SKM-1 (cell line): ENCODE data around the gene CHMP3.
"Not testable (repeated sequence)": the region's sequence is repeated elsewhere in the genome, so short reads cannot be mapped to it uniquely, and the experiment has no call there.

ENCODE experiments used
- DNase-seq: peaks from one replicate; lab custom pipeline; 2025; ENCODE audit not compliant: unreplicated experiment; lab: John Stamatoyannopoulos, UW

Gene CHMP3

DNA sequence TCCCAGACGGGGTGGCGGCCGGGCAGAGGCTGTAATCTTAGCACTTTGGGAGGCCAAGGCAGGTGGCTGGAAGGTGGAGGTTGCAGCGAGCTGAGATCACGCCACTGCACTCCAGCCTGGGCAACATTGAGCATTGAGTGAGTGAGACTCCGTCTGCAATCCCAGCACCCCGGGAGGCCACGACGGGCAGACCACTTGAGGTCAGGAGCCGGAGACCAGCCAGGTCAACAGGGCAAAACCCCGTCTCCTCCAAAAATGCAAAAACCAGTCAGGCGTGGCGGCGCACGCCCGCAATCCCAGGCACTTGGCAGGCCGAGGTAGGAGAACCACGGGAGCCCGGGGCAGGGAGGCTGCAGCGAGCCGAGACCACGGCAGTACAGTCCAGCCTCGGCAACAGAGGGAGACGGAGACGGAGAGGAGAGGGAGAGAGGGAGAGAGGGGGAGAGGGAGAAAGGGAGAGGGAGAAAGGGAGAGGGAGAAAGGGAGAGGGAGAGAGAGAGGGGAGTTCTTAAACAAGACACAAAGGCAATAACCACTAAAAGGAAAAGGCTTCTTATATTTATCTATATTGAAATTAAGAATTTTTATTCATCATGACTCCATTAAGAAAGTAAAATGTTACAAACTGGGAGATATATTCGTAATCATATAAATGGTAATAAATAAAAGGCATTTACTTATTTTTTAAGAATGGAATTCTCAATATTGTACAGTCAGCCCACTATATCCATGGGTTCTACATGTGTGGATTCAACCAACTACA, 13.1 kb downstream of the CHMP3 start:
- DNase-seq = not testable (repeated sequence)

DNA sequence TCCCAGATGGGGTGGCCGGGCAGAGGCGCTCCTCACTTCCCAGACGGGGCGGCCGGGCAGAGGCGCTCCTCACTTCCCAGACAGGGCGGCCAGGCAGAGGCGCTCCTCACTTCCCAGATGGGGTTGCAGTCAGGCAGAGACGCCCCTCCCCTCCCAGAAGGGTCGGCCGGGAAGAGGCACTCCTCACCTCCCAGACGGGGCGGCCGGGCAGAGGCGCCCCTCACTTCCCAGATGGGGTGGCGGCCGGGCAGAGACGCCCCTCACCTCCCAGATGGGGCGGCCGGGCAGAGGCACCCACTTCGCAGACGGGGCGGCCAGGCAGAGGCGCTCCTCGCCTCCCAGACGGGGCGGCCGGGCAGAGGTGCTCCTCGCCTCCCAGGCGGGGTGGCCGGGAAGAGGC, 13.8 kb downstream of the CHMP3 start:
- DNase-seq = not testable (repeated sequence)

DNA sequence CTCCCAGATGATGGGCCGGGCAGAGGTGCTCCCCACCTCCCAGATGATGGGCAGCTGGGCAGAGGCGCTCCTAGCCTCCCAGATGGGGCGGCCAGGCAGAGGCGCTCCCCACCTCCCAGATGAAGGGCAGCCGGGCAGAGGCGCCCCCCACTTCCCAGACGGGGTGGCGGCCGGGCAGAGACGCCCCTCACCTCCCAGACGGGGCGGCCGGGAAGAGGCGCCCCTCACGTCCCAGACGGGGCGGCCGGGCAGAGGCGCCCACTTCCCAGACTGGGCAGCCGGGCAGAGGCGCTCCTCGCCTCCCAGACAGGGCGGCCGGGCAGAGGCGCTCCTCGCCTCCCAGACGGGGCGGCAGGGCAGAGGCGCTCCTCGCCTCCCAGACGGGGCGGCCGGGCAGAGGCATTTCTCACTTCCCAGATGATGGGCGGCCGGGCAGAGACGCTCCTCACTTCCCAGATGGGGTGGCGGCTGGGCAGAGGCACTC, 14.3 kb downstream of the CHMP3 start:
- not testable (repeated sequence) for DNase-seq

DNA sequence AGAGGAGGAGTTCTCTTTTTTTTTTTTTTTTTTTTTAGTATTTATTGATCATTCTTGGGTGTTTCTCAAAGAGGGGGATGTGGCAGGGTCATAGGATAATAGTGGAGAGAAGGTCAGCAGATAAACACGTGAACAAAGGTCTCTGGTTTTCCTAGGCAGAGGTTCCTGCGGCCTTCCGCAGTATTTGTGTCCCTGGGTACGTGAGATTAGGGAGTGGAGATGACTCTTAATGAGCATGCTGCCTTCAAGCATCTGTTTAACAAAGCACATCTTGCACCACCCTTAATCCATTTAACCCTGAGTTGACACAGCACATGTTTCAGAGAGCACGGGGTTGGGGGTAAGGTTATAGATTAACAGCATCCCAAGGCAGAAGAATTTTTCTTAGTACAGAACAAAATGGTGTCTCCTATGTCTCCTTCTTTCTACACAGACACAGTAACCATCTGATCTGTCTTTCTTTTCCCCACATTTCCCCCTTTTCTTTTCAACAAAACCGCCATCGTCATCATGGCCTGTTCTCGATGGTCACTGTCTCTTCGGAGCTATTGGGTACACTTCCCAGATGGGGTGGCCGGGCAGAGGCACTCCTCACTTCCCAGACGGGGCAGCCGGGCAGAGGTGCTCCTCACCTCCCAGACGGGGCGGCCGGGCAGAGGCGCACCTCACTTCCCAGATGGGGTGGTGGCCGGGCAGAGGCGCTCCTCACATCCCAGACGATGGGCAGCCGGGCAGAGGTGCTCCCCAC, 14.9 kb downstream of the CHMP3 start:
- DNase-seq = not testable (repeated sequence)

DNA sequence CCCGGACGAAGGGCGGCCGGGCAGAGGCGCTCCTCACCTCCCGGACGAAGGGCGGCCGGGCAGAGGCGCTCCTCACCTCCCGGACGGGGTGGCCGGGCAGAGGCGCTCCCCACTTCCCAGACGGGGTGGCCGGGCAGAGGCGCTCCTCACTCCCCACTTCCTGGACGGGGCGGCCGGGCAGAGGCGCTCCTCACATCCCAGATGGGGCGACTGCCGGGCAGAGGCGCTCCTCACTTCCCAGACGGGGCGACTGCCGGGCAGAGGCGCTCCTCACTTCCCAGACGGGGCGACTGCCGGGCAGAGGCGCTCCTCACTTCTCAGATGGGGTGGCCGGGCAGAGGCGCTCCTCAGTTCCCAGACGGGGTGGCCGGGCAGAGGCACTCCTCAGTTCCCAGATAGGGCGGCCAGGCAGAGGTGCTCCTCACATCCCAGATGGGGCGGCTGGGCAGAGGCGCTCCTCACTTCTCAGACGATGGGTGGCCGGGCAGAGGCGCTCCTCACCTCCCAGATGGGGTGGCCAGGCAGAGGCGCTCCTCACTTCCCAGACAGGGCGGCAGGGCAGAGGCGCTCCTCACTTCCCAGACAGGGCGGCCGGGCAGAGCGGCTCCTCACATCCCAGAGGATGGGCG, 17.8 kb downstream of the CHMP3 start:
- not testable (repeated sequence) for DNase-seq

DNA sequence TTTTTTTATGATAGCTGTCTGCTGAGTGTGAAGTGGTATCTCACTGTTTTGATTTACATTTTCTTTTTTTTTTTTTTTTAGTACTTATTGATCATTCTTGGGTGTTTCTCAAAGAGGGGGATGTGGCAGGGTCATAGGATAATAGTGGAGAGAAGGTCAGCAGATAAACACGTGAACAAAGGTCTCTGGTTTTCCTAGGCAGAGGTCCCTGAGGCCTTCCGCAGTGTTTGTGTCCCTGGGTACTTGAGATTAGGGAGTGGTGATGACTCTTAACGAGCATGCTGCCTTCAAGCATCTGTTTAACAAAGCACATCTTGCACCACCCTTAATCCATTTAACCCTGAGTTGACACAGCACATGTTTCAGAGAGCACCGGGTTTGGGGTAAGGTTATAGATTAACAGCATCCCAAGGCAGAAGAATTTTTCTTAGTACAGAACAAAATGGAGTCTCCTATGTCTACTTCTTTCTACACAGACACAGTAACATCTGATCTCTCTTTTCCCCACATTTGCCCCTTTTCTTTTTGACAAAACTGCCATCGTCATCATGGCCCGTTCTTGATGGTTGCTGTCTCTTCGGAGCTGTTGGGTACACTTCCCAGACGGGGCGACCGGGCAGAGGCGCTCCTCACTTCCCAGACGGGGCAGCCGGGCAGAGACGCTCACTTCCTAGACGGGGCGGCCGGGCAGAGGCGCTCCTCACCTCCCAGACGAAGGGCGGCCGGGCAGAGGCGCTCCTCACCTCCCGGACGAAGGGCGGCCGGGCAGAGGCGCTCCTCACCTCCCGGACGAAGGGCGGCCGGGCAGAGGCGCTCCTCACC, 18.8 kb downstream of the CHMP3 start:
- DNase-seq = not testable (repeated sequence)

DNA sequence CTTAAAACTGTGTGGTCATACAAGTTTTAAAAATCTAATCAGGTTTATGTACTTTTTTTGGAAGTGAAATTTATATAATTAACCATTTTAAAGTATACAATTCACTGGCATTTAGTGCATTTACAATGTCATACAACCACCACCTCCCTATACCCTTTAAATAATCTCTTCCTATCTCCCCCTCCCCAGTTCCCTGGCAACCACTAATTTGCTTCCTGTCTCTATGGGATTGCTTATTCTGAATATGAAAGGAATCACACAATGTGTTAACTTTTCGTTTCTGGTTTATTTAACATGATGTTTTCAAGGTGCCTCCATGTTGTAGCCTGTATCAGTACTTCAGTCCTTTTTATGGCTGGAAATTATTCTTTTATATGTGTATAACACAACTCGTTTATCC, 19.4 kb downstream of the CHMP3 start:
- DNase-seq = no peak

DNA sequence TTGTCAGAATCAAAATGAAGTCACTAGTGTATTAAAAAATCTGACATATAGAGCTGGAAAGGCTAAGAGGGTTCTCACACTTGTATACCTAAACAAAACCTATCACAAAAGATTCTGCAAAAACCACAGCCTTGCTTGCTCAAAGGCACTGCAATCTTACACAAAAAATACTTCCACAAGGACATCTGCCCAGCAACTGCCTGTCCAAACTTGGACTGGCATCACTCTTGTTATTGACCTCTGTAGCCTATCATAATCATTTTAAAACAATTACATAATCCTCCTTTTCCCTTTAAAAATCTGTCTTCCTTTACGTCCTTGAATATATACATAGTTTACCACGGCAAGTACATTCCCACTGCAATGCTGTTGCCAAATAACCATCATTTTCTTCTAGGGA, 19.9 kb downstream of the CHMP3 start:
- no peak for DNase-seq

DNA sequence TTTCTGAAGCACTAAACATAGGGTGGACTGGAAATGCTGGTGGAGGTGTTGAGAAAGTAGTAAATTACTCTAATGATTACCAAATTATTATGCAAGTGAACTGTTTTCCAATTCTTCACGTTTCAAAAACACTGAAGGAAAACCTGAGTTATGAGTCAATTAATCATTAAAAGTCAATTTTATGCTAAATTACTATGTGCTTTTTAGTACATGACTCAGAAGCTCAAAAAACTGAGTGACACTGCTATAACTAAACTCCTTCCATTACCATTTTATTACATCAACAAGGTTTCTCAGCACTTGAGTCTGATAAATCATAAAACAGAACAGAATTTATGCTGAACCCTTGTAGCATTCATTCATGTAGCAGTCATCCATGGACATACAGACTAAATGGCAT, 20.4 kb downstream of the CHMP3 start:
- DNase-seq = no peak

DNA sequence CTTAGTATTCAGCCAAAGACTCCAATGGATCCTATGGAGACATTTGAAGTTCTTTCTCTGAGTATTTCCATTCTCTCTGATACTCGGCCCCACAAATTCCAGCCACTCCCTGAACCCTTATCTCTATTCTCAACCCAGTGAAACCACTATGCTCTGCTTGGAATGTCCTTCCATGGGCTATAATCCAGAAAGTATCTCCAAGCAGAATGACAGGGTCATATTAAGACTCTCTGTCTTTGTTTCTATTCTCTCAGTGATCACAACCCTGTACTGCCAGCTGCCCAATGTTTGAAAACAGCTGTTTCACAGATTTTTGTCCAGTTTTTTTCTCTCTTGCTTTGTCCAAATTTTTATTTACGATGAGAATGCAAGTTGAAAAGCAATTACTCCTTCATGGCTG, 21.9 kb downstream of the CHMP3 start:
- no peak for DNase-seq

DNA sequence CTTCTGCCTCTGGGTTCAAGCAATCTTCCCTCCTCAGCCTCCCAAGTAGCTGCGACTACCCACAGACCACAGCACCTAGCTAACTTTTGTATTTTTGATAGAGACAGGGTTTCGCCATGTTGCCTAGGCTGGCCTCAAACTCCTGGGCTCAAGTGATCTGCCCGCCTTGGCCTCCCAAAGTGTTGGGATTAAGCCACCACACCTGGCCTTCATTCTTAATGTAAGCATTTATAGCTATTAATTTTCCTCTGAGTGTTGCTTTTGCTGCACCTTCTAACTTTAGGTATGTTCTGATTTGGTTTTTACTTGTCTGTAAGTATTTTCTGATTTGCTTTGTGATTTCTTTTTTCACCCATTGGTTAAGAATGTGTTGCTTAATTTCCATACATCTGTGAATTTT, 29.7 kb downstream of the CHMP3 start:
- no peak for DNase-seq

DNA sequence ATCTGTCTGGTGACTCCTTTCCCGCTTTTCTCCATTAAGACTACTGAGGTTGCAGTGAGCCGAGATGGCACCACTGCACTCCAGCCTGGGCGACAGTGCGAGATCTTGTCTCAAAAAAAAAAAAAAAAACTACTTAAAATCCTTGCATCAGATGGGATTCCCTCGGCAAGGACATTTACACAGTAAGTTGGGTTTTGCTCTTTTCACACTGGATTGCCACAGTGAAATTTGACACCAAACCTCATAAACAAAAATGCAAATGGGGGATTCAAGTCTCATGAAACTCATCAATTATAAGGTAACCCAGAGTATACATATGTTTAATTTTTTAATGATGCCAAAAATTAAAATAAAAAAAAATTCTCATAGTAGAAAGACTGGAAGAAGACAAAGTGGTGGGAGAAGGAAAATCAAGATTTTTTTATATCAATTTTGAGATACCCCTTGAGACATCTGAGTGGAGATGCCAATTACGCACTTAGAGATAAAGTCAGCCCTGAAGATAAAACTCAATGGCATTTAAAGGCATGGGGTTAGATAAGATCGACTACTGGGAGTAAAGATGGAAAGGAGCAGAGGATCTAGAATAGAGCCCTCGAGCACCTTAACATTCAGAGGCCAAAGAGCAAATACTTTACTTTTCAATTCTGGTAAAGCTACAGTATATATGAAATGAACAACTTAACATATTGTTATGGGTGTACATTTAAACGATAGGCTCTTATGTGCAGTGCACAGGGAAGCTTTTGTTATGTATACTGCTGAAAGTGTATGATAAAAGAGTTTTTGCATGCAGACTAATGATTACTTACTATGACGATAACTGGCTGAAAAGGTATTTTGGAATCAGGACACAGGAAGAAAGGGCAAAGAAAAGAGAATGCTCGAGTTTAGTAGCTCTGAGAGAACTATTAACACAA, 37.6 kb downstream of the CHMP3 start:
- no peak for DNase-seq

DNA sequence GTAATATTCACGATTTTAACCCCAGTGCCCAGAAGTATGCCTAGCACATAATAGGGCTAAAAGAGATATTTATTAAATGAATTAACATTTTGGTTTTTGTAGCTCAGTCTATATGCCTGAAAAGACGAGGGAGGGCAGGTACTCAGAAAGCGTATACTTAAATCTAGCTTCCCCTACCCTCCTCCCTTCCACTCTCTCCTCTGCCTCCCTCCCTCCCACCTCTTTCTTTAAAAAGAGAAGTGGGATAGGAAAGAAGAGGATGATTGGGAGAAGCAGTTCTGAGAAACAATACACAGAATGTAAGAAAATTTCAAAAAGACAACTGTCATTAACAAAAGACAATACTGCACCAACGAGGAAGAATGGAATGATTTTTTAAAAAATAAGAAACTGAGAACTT, 39.8 kb downstream of the CHMP3 start:
- no peak for DNase-seq

DNA sequence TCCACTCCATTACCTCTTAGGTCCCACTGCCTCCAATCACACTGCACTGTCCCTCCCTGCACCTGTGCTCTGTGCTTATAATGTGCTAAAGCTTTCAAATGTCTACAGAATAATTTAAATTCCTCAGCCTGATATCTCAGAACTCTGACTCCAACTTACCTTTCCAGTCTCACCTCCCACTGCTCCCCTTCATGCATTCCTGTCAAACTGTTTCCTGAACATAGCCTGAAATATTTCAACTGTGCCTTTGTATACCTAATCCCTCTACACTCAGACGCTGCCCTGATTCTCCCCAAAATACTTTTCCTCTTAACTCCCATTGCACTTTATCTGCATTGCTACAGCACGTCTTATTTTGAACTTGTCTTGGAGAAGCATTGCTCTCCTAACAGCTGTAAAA, 40.5 kb downstream of the CHMP3 start:
- no peak for DNase-seq

DNA sequence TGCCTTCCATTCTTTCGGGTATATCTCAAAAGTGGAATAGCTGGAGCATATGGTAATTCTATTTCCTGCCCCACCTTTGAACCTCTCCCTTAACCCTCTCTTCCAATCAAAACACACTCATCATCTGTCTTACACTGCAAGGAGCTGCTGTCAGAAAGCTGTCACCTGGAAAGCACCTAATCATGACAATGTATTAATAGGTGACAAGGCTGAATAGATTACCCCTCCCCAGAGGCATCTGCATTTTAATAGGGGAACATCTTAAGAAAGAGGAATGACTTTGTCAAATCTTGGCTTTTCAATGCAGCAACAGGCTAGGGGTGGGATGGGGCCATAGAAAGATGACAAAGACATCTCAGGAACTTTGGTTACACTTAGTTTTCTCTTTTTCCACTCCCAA, 41.3 kb downstream of the CHMP3 start:
- DNase-seq = no peak

DNA sequence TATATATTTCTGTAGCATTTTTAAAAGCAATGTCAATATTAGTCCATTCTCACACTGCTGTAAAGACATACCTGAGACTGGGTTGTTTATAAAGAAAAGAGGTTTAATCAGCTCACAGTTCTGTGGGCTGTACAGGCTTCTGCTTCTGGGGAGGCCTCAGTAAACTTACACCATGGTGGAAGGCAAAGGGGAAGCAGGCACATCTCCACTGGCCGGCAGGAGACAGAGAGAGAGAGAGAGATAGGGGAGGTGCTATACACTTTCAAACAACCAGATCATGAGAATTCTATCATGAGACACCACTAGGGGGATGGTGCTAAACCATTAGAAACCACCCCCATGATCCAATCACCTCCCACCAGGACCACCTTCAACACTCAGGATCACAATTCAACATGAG, 43.1 kb downstream of the CHMP3 start:
- DNase-seq = no peak

DNA sequence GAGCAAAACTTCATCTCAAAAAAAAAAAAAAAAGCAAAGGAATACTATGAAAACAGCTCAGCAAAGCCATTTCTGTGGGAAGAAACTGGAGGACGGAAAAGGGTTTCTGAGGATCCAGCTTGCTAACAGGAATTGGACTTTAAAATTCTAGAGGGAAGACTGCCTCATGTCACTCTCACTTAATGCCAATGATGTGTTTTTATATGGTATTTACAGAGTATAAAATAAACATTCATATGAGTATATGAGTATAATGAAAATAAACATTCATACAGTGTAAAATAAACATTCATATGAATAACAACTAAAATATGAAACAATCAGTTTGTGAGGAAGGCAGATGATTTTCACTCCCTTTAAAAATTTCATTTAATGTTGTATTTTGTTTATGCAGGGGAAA, 43.9 kb downstream of the CHMP3 start:
- no peak for DNase-seq

DNA sequence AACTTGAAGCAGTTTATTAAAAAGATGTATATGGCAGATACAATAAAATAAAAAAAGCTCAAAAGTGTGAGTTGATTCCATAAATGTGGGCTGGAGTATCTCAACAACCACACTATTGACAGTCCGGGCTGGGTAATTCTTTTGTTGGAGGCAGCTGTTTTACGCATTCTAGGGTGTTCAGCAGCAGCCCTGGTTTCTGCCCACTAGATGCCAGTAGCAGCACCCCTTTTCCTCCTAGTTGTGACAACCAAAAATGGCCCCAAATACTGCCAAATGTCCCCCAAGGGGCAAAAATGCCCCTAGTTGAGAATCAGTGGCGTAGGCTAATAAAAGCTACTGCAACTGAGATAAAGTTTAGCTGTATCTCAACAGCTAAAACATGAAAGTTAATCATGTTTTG, 44.8 kb downstream of the CHMP3 start:
- no peak for DNase-seq

DNA sequence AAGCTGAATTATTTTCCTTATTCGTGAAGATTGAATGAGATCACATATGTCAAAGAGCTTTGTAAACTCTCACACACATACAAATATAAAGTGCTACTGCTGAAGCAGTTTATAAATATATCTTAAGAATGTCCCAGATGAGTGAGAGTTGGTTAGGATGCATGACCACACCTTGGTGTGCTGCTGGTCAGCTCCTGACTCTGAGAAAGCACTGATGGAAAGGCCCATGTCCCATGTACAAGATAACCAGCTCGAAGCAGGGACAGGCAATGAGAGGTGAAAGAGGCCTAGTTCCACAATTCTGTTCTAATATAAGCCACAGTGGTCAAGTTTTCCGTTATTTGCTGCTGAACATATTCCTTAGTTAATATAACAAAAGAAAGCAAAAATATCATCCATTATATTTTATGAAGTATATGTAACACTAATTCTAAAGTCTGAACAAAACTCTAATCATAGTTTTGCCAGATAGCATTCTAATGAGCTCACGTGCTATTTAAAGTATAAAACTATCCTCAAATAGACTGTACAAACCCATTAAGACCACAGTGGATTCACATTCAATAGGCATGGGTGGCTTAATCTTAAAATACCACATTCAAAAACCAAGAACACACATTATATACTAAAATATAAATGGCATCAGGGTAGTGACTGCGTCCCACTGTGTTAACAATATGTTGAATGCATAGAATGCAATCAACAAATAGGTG, 49.1 kb downstream of the CHMP3 start:
- no peak for DNase-seq
